GM18873 (cell line): ENCODE data around the gene TBX6.

Source experiments
- ATAC-seq: cut with Tn5 transposase; IDR thresholded peaks from one replicate; pipeline ENCODE4 v1.9.1; 2021; ENCODE audit warnings: mild to moderate bottlenecking, moderate library complexity, moderate number of reproducible peaks; ENCODE audit not compliant: unreplicated experiment, low FRiP score

The TBX6 gene

GRCh38 chr16:30088237-30088831 lies 3.4 kb downstream of the TBX6 start:
- ATAC-seq: no peak

- ATAC-seq: no peak
Observed at GRCh38 chr16:30087181-30087898, 4.4 kb downstream of the TBX6 start.

GRCh38 chr16:30086291-30087140 lies 5.2 kb downstream of the TBX6 start:
- no peak for ATAC-seq

GRCh38 chr16:30085820-30086219 lies 5.9 kb downstream of the TBX6 start:
- no peak for ATAC-seq

- no peak for ATAC-seq
Observed at GRCh38 chr16:30085247-30085646, 6.5 kb downstream of the TBX6 start.

GRCh38 chr16:30084816-30085159 lies 6.9 kb downstream of the TBX6 start:
- ATAC-seq: no peak

- no peak for ATAC-seq
Observed at GRCh38 chr16:30084096-30084815, 7.5 kb downstream of the TBX6 start.

- ATAC-seq: no peak
Observed at GRCh38 chr16:30083216-30084055, 8.3 kb downstream of the TBX6 start.

- no peak for ATAC-seq
Observed at GRCh38 chr16:30082545-30083090, 9.1 kb downstream of the TBX6 start.

- no peak for ATAC-seq
Observed at GRCh38 chr16:30079480-30079879, 12.2 kb downstream of the TBX6 start.

- no peak for ATAC-seq
Observed at GRCh38 chr16:30078744-30079143, 13.0 kb downstream of the TBX6 start.

GRCh38 chr16:30077656-30078055 lies 14.1 kb downstream of the TBX6 start:
- ATAC-seq: no peak

- ATAC-seq: no peak
Observed at GRCh38 chr16:30076276-30076791, 15.4 kb downstream of the TBX6 start.

GRCh38 chr16:30075503-30076275 lies 16.0 kb downstream of the TBX6 start, which contains the start of gene PPP4C:
Gene PPP4C (plus strand): TSS chr16:30075994. CDS start chr16:30076378, 384 bp downstream.
- no peak for ATAC-seq

GRCh38 chr16:30070490-30070889 lies 21.2 kb downstream of the TBX6 start:
- ATAC-seq: no peak

GRCh38 chr16:30069611-30070462 lies 21.9 kb downstream of the TBX6 start:
- no peak for ATAC-seq

GRCh38 chr16:30068750-30069610 lies 22.7 kb downstream of the TBX6 start:
- ATAC-seq: no peak
